ENCODE results near the gene NPTN. TPM values are rescaled to one million over a fixed set of nuclear protein-coding genes. Genes with fewer than 3 reads are reported as not detected.

Gene NPTN
- polyA plus RNA-seq (2013, experiment 1 of 2; ENCODE audit: insufficient read length) = 416 TPM
- polyA plus RNA-seq (2013, experiment 2 of 2; ENCODE audit: insufficient read length) = 414 TPM

GRCh38 chr15:73633111-73633990 lies at the start of gene NPTN:
NPTN (minus strand) TSS chr15:73633389; CDS start chr15:73633215, 174 bp downstream.
- peak; percentile 97 for DNase-seq

DNA sequence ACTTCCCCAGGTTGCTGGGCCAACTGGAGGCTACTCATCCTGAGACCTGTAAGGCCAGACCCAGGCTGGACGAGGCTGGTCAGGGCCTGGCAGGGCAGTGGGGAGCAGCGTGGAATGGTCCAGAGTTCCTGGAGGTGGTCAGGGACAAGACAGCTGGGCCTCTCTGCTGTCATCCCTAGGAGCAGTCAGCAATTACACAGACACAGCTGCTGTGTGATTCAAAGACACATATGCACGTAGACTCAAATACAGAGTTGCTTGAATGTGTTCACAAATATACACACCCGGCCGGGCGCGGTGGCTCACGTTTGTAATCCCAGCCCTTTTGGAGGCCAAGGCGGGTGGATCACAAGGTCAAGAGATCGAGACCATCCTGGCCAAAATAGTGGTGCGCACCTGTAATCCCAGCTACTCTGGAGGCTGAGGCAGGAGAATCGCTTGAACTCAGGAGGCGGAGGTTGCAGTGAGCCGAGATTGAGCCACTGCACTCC lies 49.5 kb upstream of the NPTN start:
- no peak for DNase-seq

- peak; percentile 34 for DNase-seq
Observed at GRCh38 chr15:73681856-73682599, 48.8 kb upstream of the NPTN start.

DNA sequence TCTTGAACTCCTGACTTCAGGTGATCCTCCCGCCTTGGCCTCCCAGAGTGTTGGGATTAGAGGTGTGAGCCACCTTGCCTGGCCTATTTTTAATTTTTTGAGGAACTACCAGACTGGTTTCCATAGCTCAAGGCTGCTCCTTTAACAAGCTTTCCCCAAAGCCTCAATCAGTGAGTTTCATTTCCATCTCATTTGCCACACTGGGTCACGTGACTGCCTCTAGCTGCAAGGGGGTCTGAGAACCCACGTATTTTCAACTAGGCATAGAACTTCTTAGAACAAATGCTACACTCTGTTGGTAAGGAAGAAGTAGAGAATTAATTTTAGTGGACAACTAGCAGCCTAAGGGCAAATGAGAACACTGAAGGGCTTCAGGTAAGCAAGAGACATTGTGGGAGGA lies 47.9 kb upstream of the NPTN start:
- DNase-seq = no peak

DNA sequence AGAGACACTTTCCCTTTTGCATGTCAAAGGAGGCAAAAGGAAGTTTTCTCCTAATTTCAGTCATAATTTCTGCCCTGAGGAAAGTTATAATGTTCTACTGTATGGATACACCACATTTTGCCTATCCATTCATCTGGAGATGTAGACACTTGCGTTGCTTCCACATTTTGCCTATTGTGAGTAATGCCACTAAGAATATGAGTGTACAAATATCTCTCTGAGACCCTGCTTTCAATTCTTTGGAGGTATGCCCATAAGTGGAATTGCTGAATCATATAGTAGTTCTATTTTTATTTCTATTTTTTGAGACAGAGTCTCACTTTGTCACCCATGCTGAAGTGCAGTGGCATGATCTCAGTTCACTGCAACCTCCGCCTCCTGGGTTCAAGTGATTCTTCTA lies 47.4 kb upstream of the NPTN start:
- DNase-seq = no peak

DNA sequence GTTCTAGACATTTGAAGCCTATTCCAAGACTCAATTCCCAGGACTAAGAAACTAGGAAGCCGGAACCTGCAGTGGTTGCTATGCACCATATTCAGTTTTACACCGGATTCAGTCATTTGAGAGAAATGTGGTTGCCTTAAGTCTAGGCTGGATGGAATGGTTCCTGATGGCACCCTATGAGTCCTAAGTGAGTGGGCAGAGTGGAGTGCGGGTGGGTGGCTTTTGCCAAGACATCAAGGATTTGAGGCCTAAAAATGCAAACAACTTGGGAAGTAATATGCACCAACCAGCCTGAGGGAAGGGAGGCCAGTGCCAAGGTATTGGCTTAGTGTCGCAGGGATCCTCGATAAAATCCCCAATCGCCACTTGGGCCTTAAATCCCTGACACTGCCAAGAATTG lies 46.8 kb upstream of the NPTN start:
- DNase-seq = no peak

DNA sequence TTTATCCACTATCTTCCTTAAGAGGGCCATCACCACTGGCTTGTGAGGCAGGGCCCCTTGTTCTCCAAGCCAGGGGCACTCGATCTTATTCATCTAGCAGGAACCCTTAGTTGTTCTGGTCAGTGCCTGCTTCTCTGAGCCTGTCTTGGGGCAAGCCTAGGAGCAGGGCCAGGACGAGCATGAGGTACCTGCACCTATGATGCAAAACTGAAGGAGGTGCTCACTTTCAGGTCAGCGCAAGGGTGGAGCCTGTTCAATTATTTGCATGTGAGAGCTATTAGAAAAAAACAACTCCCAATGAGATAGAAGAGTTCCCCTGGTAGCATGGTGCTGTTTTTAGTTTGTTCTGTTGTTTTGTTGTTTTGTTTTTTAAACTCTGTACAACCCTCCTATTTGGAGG lies 46.0 kb upstream of the NPTN start:
- no peak for DNase-seq

GRCh38 chr15:73678498-73678897 lies 45.3 kb upstream of the NPTN start:
- DNase-seq = no peak

GRCh38 chr15:73677733-73678132 lies 44.5 kb upstream of the NPTN start:
- DNase-seq = no peak

GRCh38 chr15:73677146-73677607 lies 44.0 kb upstream of the NPTN start:
- DNase-seq = peak; percentile 58

- no peak for DNase-seq
Observed at GRCh38 chr15:73674587-73674986, 41.4 kb upstream of the NPTN start.

DNA sequence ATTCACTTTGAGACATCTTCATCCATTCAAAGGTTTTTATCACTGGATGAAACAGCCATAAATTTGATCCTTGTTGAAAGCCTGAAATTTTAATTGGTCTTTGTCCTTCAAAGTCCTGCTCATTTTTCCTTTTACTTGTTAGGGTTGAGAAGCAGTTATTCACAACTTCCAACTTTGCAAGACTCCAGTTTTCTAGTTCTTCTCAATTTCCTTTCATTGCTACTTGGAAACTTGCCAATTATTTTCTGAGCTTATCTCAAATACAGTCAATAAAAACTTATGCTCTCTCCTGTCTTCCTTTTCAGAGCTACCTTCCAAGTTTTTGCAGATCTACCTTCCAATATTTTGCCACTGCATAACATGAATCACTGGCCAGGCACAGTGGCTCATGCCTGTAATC lies 27.3 kb upstream of the NPTN start:
- DNase-seq = no peak

- DNase-seq = no peak
Observed at GRCh38 chr15:73658645-73659044, 25.5 kb upstream of the NPTN start.

DNA sequence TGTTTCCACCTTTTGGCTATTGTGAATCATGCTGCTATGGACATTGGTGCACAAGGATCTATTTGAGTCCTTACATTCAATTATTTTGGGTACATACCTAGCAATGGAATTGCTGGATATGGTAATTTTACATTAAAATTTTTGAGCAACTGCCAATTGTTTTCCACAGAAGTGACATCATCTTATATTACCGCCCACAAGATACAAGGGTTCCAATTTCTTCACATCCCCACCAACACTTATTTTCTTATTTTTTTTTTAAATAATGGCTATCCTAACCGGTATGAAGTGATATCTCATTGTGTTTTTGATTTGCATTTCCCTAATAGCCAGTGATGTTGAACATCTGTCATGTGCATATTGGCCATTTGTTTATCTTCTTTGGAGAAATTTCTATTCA lies 22.5 kb upstream of the NPTN start:
- no peak for DNase-seq

DNA sequence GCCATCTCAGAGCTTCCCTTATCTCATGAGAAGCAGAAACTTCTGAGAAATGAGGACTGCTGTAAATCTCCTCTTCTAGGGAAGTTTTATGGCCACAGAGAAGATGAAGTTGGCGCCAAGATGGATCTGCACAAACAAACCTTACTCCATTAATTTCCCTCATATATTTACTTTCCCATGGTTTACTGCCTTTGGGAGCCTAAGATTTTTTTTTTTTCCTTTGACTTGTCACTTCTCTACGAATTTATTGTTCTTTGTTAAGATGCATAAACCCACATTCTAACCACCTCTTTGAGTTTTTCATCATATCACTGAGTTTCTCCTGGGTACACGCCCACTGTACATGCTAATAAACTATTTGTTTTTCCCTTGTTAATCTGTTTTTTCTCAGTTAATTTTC lies 21.5 kb upstream of the NPTN start:
- DNase-seq = no peak

DNA sequence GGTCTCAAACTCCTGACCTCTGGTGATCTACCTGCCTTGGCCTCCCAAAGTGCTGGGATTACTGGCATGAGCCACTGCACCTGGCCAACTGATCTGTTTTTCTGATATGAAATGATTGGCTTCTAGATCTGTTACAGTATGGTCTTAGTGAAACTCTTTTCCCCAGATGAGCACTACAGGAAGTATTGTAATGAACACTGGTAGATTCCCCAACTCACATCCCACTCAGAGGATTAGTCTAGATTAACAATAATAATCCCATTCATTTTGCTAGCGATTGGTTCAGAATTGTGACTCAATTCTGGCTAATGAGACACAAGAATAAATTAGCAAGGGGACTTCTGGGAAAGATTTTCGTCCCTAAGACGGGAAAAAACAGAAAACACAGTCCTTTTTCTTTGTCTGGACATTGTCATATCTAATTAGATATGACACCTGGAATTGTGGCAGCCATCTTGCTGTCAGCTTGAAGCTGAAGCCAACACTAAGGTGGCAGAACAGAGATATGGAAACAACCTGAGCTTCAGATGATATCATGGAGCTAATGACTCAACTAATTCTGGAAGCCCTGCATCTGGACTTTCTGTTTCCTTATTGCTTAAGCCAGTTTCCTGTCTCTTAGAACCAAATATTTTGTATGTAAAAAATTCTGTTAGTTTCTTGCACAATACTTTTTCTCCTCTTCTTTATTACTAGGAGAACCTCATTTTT lies 17.4 kb upstream of the NPTN start:
- no peak for DNase-seq

DNA sequence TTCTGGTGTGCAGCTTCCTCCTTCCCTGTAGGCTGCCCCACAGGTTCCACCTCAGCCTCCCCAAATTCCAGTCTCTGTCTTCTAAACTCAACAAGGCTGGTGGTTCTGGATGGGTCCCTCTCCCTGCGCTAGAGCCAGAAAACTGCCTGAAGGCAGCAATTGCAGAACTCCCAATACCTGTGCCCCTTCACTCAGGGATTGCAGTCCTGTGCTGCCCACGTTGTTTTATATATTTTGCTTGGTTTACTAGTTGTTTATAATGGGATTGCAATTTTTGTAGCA lies 14.8 kb upstream of the NPTN start:
- no peak for DNase-seq

GRCh38 chr15:73647259-73648013 lies 14.2 kb upstream of the NPTN start:
- DNase-seq = peak; percentile 22

- DNase-seq = peak; percentile 38
Observed at GRCh38 chr15:73639464-73639863, 6.3 kb upstream of the NPTN start.

DNA sequence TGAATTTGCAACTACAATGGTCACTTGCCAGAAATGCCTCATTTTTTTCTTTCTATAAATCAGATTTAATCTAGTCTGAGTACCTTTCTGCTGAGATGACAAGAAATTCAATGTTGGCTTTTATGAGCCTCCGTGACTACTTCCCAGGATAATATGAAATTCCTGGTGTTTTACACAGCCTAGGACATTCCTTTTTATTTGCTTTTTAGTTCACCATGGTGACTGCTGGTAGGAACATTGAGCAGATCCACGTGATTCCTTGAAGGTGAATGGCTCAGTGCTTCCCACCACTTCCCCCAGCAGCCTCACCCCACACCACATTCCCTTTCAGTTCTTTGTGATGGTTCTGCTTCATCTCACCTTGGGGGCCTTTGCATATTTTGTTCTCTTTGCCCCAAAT lies 4.3 kb upstream of the NPTN start:
- DNase-seq = peak; percentile 77

DNA sequence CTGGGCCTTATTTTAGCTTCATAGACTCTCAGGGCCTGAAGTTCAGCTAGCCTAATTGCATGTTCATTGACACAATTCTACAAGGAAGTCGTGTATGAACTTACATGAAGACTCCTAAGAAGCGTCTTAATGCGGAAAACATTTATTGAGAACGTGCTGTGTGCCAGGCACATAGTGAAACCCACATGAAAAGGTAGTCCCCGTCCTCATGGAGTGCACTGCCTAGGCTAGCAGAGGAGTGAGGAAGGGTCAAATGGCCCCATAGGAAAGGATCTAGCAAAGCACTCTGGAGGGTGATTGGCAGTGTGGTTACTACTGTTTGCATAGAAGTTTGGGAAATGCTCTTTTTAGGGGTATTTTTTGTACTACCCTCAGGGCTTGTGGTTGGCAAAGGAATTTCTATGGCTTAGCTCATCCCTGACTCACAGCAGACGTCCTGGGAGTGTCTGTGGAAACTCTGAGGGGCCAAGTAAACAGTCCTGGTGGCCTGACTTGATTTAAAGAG lies 854 bp upstream of the NPTN start:
- peak; percentile 97 for DNase-seq

- no peak for DNase-seq
Observed at GRCh38 chr15:73632670-73633058, 525 bp downstream of the NPTN start.

Data from fibroblast of skin of back (primary cell).